Retinal pigment epithelial cell (primary cell): Measurements from ENCODE around the gene SMAD6.

Source experiments
- DNase-seq: peaks from one replicate; pipeline ENCODE4 v3.0.0-alpha.2; 2010; ENCODE audit warnings: low read depth
- H3K4me3 ChIP-seq: 2 replicates; pipeline ENCODE4 v1.5.1; 2011; ENCODE audit warnings: mild to moderate bottlenecking, low read length, control low read depth, moderate library complexity
- CTCF ChIP-seq: conservative IDR thresholded peaks from 2 replicates; pipeline ENCODE4 v1.5.1; 2011; ENCODE audit warnings: low read depth, low read length, control low read depth, inconsistent platforms

Gene SMAD6

DNA sequence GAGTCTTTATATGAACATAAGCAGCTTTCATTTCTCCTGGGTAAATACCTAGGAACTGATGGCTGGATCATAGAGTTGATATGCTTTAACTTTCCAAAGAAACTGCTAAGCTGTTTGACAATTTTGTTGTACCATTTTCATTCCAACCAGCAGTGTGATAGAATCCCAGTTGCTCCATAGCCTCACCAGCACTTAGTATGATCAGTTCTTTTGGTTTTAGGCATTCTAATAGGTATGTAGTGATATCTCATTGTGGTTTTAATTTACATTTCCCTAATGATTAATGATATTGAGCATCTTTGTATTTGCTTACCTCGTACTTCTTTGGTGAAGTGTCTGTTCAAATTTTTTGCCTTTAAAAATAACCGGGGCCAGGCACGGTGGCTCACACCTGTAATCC is 38.4 kb upstream of the SMAD6 start:
- H3K4me3 ChIP-seq: no peak overlapping the region
- no peak for DNase-seq
- no peak for TF ChIP-seq CTCF

DNA sequence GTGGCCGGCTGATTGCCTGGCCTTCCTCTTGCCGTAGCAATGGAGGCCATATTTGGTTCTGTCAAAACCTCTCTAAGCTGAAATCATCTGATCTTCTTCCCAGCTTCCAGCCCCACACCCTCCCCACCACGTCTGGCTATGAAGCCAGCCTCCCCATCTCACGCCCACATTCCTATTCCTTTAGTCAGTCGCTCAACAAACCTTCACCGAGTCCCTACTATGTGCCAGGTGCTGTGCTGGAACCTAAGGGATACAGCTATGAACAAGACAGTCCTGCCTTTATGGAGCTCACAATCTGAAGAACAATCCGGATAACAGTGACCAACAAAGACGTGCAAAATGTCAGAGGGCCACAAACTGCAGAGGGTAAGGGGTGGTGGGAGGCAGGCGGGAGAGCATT is 31.9 kb upstream of the SMAD6 start:
- TF ChIP-seq CTCF: no peak
- H3K4me3 ChIP-seq: no peak overlapping the region
- no peak for DNase-seq

DNA sequence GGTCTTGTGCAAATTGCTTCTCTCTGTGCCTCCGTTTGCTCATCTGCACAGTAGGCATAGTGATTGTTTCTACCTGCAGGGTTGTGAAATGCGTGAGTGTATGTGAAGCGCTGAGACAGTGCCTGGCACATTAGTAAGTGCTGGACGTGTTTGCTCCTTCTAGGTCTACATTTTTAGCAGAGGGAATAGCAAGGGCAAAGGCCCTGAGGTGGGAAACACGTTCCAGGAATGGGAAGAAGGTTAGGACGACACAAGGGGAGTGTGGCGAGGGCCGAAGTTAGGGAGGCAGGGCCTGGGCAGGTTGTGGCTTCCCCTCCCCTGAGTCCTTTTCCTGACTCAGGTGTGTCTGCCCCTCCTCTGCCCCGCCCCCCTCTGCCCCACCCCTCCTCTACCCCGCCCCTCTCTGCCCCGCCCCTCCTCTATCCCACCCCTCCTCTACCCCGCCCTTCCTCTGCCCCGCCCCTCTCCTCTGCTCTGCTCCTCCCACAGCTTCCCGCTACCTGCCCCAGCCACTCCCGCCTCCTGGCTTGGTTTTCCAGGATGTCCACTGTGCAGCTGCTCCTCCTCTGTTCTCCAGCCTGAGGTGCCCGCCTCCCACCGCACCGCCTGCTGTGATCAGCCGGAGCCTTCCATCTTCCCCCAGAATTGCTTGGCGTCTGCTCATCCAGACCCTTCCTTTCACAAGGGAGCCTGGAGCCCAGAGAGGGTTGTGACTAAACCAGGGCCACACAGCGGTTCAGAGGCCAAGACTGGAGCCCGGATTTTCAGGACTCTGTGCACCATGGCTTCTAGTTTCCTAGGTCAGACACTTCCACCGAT is 31.1 kb upstream of the SMAD6 start:
- no peak for DNase-seq
- H3K4me3 ChIP-seq: no peak overlapping the region
- TF ChIP-seq CTCF: no peak

GRCh38 chr15:66672867-66673266 is 29.2 kb upstream of the SMAD6 start:
- no peak for TF ChIP-seq CTCF
- DNase-seq: peak; percentile 29
- H3K4me3 ChIP-seq: no peak overlapping the region

DNA sequence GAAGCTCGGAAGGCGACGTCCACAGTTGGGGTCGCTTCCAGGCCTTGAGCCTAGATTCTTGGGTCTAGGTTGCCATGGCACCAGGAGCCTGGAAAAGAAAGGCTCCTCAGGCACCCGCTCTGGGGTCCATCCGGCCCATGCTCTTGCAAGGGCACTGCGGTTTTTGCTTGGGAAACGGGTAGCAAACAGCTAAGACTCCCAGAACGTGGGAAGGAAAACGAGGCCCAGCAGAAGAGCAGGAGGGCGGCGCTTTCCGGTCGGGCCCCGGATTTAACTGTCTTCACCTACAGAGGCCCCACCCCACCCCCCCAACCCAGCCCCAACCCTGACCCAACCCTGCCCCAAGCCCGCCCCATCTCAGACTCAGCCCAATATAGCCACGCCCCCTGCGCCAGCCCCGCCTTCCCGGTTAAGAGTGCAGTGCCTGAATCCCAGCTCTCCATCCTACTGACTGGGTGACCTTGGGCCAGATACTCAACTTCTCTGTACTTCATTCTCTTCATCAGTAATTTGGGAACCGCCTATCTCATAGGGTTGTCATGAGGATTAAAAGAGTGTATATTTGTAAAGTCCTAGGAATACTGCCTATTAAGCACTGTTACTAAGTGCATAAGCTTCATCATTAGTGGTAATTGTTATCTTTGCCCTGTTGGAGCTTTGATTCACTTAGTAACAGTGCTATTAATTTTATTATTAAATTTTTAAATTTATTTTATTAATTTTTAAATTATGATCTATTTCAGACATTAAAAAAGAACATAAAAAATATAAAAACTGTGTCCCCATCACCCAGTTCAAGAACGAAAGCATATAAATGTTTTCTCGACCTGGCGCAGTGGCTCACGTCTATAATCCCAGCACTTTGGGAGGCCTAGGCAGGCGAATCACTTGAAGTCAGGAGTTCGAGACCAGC is 28.4 kb upstream of the SMAD6 start:
- TF ChIP-seq CTCF: no peak
- peak; percentile 20 for DNase-seq
- no peak overlapping the region for H3K4me3 ChIP-seq

DNA sequence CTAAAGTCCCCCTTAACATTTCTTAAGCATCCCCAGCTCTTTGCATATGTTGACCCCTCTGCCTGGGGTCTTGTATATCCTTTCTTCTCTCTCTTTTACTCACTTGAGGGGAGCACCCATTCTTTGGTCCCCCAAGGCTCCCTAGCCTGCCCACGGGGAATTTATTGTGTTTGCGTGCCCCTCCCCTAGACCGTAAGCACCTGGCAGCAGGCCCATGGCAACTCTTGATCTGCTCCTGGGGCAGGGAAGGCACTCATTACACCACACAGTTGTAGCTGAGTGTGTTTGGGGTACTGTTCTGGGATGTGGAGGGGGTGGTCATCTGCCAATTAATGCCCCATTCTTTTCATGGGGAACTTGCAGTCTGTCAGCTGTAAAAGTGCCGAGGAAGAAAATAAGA is 27.3 kb upstream of the SMAD6 start:
- H3K4me3 ChIP-seq: no peak overlapping the region
- DNase-seq: no peak
- TF ChIP-seq CTCF: no peak
